HG03060 (cell line): ENCODE measurements around the gene ZPBP2.

Experiments
- ATAC-seq: cut with Tn5 transposase; IDR thresholded peaks from one replicate; pipeline ENCODE4 v1.9.1; 2021; ENCODE audit warnings: low read depth, moderate number of reproducible peaks; ENCODE audit not compliant: unreplicated experiment

Gene ZPBP2

DNA sequence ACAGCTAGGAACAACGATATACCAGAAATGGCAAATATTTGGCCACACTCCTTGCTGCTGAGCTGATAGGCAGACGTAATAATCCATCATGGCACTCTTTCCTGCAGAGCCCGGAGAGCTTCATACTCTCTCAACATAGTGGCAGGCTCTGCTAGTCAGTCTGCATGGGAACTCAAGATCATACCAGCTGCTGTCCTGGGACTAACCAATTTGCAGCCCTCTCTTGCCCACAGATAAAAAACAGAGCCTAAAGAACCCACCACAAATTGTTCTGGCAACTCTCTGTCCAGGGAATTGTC lies 36.9 kb downstream of the ZPBP2 start:
- ATAC-seq = no peak

DNA sequence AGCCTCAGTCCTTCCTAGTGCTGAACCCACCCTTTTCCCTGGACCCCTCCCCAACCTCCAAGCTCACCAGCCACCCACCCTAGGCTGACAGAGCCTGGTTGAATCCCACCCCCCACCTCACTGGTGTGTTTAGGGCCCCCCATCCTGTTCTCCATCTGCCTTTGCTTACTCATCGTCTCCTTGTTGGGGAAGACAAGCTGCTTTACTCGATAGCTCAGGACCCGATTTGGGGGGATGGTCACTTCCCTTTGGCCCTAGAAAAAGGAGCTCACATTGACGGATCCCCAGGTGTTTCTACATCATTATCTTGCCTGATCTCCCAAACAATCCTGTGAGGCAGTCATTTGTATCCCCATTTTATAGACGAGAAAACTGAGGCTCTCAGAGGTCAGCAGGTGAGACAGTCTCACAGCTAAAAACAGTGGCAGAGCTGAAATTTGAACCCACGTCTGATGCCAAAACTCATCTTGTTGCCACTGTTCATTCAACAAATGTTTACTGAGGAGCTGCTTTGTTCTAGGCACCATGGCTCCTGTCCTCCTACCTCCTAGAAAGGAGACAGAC lies 40.9 kb downstream of the ZPBP2 start:
- ATAC-seq = no peak

DNA sequence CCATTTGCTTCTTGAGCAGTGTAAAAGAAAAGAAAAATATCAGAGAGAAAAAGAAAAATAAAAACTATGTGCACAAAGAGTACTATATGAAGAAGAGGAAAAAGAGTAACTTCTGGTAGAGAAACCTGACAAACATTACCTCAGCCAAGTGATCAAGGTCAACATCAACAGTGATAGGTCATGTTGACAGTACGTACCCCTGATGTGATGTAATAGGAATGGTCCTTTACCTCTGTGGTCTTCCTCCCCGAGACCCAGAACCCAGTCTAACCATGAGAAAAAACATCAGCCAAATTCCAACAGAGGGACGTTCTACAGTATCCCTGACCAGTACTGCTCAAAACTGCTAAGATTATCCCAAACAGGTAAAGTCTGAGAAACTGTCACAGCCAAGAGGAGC lies 46.0 kb downstream of the ZPBP2 start:
- no peak for ATAC-seq

DNA sequence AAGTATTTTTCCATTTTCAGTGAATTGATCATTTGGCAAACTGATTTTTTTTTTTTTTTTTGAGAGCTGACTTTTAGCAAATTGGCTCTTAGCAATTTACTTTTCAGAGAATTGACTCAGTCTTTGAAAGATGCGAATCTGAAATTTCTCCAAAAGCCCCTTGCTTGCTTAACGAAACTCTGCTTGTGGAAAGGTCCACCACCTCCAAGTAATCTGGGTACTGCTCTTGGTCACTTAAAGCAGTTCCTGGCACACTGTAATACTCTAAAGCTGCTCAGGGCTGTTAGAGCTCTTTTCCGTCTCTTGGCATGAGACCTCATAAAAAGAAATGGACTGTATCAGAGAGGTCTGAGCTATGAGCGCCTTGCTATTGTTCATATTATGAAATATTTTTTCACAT lies 47.6 kb downstream of the ZPBP2 start:
- ATAC-seq = no peak

DNA sequence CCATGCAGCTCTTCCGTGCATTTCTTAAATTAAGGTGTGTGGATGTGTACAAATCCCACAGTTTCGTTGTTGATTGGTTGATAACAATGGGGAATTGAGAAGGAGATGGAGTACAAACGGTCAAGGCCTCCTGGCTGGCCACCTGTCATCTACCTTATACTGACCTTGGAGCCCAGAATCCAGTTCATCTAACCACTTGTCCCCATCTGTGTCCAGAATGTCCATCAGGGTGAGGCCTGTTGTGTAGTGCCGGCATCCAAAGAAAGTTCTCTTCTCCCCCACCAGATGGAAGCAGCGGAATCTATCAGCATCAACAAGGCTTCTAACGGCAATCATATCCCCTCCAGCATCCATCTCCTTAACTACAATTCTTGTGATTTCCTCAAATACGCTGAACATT lies 48.9 kb downstream of the ZPBP2 start:
- ATAC-seq = no peak

DNA sequence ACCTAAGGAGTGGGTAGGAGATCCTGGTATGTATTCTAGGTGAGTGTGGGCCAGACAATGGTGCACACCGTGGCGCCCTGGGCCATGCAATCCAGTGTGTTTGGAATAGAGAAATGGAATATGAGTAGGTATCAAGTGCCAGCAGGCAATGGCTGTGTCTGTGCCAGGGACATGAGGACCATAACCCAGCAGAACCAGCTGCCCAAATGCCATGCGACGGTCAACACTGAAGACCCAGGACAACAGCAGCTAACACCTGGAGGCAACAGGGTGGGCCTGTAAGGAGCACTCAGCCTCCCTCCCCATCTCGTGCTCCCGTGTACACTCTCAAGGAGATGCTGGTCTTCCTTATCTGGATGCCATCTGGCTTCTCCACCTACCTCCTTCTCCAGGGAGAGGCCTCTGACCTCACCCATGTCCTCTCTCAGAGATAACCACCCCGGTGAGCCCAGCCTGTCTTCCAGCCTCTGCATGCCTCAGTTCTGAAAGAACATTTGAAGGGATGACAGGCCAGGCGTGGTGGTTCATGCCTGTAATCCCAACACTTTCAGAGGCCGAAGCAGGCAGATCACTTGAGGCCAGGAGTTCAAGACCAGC lies 51.2 kb downstream of the ZPBP2 start:
- no peak for ATAC-seq

DNA sequence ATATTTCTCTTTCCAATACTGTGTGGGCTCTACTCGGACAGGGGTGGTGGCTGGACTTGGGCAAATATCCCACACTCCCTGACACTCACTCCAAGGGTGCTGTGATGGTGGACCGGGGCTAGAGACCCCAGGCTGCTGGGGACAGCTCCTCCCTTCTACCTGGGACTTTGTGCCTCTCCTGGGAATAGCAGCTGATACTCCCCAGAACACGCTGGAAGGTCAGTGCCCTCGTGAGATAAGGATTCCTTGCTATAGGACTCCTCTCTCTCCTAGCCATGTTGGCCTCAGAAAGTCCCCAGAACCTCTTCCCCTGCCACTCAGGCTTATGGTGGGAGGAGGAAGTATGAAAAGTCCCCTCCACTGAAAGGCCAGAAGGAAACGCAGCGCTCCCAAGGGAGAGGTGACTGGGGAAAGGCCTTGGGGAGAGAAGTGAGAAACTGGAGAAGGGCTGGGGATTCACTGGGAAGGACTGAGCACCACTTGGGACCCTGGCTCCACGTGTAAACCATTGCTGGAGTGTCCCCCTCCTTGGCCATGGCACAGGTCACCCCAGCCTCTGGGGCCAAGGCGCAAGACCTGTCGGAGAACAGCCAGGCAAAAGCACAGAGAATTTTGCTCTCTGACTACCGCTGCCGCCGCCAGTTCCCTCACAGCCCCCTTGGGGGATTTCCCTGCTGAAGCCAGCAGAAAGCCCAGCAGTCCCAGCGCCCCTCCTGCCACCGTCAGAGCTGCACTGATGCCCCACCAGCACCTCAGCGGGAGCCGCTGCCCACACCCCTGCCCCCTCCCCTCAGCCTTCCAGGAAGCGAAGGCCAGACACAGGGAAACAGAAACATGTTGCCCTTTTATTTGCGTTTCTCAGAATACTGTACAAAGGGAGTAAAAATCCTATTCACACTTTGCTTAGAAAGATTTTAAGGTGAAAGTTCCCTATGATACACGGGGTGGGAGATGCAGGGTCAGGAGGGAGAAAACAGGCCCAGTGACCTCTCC lies 52.5 kb downstream of the ZPBP2 start:
- no peak for ATAC-seq

DNA sequence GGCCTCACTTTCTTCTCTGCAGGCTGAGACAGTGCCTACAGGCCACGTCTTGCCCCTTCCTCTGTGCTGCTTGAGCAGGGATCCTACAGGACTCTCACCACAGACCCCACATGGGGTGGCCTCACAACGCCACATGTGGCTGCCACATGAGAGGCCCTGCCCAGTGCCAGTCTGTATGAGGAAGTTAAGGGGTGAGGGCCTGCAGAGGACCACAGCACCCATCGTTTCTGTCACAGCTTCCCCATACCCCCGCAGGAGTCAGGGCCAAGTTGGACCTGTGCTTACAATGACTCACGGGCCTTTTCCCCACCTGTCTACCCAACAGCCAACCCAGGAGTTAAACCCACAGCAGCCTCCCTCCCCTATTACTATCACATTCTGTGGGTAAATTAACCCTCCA lies 53.3 kb downstream of the ZPBP2 start:
- ATAC-seq = no peak

DNA sequence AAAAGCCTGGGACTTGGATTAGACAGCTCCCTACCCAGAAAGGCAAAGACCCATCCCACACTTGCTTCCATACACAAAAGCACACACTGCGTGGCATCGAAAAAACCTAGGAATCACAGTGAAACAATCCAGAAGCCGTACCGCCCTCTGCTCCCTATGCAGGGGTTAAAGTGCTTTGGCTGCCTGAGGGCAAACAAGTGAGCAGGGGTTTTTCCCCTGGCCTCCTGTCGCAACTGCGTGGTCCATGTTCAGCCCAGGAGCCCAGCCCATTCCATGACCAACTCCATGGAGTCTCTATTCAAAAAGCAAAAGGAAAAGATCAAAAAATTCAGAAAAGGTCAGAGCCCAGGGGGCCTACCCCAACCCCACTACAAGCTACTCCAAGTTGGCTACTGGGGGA lies 54.0 kb downstream of the ZPBP2 start:
- ATAC-seq = no peak

DNA sequence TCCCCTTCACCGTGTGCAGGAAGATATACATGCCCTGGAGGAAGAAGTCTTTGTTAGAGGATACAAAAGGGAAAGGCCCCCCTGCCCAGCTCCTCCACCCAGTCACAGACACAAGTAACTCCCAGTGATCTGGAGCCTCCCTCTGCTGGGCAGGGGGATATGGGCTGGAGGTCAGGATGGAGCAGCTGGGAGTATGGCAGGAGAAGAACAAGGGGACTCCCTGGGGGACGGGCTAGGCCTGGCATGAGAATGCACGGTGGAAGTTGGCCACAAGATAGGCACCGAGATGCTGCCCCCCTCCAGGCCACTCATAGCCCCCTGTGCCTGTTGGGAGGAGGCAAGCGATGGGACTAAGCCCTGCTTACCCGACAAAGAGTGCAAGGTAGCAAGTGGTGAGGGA lies 55.2 kb downstream of the ZPBP2 start:
- ATAC-seq = no peak

DNA sequence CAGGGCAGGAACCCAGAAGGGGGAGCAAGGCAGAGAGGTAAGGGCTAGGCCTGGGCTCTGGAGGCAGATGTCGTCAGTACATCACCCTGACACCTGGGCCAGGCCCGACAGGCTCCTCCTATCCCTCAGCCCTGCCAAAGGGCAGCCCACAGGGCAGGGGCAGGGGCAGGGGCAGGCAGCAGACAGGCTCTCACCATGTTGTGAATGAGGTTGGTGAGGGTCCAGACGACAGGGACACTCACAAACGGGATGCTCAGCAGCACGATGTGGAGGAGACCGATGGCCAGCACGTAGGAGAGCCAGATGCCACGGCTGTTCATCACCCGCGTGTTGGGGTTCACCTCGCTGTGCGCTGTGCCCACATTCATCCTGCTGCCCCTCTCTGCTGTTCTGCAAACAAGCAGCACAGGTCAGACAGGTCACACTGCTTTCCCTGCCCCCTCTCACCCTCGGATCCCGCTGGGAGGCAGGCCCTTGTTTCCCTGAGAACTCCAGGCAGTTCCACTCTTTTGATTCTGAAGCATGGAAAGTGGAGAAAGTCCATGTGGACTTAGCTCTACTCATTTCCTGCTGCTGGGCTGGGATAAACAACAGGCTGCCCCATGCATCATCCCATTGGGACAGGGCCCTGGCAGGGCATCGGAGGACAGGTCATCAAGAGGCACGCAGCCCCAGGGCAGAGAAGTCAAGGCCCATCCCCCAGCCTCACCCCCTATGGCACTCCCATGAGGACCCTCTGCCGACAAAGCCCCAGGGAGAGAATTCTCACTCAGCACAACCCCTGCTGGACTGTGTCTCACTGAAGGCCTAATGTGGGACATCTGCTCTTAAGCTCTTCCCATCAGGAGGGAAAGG lies 56.1 kb downstream of the ZPBP2 start:
- ATAC-seq = no peak

DNA sequence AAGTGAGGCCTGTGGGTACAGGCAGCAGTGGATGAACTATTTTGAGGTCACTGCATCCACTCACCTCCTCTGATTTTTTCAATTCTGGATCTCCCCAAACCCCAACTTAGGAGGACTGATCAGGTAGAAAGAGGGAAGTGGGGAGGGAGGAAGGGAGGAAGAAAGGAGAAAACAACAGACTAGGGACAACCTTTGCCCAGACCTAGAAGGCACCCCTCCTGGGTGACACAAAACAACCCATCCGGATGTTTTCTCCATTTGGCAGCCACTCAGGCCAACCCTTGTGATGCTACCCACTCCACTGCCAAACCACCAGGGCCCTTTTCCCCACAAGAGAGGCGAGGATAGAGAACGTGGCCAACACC lies 56.7 kb downstream of the ZPBP2 start:
- ATAC-seq = no peak

DNA sequence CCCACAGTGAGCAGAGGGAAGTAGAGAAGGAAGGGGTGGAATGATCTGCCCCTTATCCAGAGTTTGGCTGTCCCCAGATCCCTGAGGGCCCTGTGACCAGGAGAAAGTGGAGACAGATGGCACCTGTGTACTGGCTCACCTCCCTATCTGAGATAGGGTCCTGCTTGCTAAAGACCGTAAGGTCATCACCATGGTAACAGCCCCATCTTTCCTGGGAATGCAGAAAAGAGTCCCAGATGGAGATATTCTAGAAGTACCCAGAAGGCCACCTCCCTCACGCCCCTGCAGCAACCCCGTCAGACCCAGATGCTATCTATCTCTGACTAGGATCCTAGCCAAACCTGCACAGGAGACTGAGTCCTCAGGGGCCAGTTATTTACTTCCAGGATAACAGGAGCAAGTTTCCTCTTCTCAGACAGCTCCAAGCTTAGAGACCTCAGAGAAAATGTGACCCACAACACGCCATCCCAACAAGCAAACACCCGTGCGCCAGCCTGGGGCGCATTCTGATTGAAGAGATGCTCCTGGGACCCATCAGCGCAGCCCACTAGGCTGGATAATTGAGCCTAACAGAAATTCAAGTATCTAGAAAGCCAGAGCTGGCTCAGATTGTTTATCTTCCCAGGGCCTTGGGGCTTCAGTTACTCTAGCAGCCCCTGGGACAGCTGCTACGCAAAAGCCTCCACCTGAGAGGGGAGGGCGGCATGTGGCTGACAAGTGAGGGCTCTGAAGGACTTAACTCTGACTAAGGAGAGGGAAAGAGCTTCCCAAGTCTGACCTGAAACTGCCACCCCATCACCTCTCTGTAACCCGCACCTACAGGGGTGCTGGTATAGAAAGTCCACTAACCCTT lies 57.5 kb downstream of the ZPBP2 start:
- ATAC-seq = no peak

DNA sequence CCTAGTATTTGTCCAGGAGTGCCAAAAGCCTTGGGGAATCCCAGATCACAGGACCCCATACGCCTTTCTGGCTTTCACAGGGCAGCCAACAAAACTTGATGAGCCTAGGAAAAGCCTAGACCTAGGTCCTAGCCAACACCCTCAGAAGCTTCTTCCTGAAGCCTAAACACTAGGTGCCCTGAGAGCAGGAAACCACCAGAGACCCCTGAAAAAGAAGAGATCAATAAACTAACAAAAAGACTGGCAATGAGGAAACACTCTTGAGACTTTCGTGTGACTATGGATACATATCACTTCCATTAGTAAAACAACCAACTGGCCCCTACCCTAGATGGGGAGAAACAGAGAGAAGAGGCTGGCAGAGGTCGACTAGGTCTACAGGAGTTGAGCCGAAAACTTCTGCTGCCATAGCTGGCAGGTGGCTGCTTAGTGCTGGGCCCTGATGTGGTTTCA lies 58.2 kb downstream of the ZPBP2 start:
- no peak for ATAC-seq

DNA sequence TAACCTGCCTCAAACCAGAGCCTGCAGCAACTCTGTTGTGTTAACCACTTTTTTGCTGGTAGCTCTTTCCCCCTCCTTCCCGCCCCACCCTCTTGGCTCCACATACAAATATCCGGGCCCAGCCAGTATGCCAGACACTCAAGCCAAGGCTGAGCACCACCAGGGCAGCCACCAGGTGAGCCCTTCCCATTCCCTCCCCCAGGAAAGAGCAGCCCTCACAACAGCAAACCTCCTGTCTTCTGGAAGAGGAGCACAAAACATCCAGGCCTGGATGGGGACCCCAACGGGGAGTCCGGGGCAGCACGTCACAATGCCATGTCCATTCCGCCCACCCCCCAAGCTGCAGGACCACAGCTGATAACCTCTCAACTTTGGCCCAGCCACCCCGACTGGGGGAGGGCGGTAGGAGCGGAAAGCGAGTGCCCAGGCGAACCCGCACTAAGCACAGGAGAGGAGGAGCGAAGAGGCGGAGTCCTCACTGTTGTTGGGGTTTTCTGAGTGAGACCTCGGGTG lies 58.6 kb downstream of the ZPBP2 start:
- no peak for ATAC-seq
